SK-N-MC (cell line): ENCODE results near the gene COL11A1.

Experiments
- EZH2 ChIP-seq: fragments of 200-600 bp; sonication (generic); IDR thresholded peaks from one replicate; pipeline ENCODE4 v1.6.1; 2017; ENCODE audit warnings: antibody characterized with exemption
- FOXP2 ChIP-seq: optimal IDR thresholded peaks from 2 replicates; pipeline ENCODE3; 2011; ENCODE audit warnings: mild to moderate bottlenecking, moderate library complexity; ENCODE audit not compliant: insufficient read depth; ENCODE audit errors: extremely low read length, control extremely low read depth
- POLR2AphosphoS5 ChIP-seq: IDR thresholded peaks from 2 replicates; pipeline ENCODE4 v1.6.1; 2012; ENCODE audit warnings: mild to moderate bottlenecking, low read depth, low read length, borderline replicate concordance

DNA sequence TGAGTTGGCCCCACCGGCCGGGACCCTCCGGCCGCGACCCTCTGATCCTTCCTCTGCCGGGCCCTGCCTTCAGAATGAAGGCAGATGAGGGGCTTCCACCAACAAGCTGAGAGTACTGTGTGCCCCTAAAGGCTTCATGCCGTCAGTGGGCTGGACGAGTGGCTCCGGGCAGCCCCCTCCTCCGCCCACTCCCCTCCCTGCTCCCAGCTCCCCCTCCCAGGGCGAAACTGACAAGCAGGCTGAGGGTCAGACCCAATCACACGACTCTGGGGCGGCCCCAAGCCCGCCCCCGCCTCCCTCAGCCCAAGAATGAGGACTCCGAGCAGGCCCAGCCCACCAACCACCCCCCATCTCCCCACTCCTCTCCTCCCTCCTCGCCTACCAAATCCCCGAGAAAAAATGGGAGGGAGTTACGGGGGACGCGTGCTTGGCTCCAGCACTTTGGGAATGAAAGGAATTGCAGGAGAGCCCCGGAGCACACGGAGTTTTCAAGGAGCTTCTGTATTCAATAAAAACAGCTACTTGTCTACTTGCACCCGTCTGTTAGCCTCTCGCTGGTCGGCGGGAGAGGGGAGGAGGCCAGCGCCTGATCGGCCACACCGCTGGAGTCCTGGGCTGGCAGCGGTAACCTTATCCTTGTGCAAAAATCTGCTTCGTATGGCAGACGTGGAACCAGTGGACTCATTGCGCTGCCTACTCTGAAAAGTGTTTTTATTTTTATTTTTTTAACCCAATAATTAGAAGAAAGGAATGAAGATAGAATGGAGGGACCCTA lies at the start of gene COL11A1:
- TF ChIP-seq POLR2AphosphoS5 (no peak), EZH2 (no peak), FOXP2 (no peak)
